Measurements from ENCODE around the gene MUC5B.
"Not testable (repeated sequence)": the region's sequence is repeated elsewhere in the genome, so short reads cannot be mapped to it uniquely, and the experiment has no call there.

MUC5B gene

GRCh38 chr11:1231396-1232020, 8.6 kb downstream of the MUC5B start:
- DNase-seq (ENCODE audit: low read depth, low spot score) = no peak

GRCh38 chr11:1232021-1232882, 9.4 kb downstream of the MUC5B start:
- no peak for DNase-seq (ENCODE audit: low read depth, low spot score)

DNA sequence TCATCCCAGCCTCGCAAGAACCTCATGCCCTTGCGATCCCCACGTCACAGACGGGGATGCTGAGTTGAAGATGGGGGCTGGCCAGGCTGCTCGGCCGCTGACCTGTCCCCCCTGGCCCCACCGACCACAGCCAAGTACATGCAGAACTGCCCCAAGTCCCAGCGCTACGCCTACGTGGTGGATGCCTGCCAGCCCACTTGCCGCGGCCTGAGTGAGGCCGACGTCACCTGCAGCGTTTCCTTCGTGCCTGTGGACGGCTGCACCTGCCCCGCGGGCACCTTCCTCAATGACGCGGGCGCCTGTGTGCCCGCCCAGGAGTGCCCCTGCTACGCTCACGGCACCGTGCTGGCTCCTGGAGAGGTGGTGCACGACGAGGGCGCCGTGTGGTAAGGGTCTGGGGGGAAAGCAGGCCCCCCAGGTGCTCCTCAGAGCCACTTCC, 10.0 kb downstream of the MUC5B start:
- DNase-seq (ENCODE audit: low read depth, low spot score) = no peak

GRCh38 chr11:1233351-1234053, 10.6 kb downstream of the MUC5B start:
- DNase-seq (ENCODE audit: low read depth, low spot score) = no peak

- DNase-seq (ENCODE audit: low read depth, low spot score) = no peak
Observed at GRCh38 chr11:1234054-1234720, 11.3 kb downstream of the MUC5B start.

DNA sequence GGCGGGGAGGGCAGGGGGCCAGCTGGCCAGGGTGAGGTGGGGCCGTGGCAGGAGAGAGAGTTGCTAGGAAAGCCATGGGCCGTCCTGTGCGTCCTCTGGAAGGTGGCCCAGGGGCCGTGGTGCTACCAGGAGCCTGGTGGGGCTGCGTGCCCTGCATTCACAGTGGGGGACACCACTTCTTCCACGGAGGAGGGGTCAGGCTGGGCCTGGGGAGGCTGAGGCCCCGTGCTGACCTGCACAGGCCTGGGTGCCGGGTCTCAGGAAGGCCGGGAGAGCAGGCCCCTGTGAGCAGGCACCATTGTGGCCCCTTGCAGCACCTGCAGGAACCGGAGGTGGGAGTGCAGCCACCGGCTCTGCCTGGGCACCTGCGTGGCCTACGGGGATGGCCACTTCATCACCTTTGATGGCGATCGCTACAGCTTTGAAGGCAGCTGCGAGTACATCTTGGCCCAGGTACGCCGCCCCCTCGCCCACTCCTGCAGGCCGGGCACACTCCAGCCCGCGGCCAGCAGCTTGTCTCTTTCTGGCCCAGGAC, 12.0 kb downstream of the MUC5B start:
- DNase-seq (ENCODE audit: low read depth, low spot score) = no peak

GRCh38 chr11:1235306-1235900, 12.5 kb downstream of the MUC5B start:
- no peak for DNase-seq (ENCODE audit: low read depth, low spot score)

DNA sequence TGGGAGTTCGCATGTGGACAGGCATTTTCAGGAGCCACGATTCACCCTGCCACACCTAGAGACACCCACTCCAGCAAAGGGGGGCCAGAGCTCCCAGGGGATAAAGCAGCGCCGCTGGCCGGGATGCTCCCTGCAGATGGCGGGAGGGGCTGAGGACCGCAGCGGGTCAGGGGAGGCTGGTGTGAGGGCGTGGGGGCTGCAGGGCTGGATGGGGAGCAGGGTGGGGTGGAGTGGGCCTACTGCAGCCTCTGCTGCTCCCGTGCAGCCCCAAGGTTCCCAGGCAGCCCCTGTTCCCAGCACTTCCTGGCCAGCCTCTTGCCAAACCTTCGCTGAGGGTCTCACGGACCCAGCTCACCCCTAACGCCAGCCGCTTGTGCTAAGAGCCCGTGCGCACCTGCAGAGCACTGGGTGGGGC, 13.0 kb downstream of the MUC5B start:
- DNase-seq (ENCODE audit: low read depth, low spot score) = no peak

DNA sequence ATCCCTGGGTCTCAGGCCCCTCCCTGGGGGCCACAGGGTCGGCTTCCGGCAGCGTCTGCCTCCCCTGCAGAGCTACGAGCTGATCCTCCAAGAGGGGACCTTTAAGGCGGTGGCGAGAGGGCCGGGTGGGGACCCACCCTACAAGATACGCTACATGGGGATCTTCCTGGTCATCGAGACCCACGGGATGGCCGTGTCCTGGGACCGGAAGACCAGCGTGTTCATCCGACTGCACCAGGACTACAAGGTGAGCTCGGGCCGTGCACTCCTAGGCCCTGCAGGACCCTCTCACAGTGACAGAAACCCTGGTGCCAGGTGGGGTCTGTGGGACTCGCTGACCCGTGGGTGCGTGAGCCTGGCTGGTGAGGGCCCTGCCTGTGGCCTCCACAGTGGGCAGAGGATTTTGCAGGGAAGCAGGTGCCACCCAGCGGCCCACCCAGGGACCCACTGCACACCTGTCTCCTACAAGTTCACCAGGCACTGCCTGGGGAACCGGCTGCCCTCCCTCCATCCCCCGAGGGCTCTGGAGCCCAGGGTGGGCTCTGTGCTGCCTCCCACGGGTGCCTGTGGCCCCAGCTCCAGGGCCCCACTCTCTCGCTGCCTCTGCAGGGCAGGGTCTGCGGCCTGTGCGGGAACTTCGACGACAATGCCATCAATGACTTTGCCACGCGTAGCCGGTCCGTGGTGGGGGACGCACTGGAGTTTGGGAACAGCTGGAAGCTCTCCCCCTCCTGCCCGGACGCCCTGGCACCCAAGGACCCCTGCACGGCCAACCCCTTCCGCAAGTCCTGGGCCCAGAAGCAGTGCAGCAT, 13.7 kb downstream of the MUC5B start:
- DNase-seq (ENCODE audit: low read depth, low spot score) = no peak

DNA sequence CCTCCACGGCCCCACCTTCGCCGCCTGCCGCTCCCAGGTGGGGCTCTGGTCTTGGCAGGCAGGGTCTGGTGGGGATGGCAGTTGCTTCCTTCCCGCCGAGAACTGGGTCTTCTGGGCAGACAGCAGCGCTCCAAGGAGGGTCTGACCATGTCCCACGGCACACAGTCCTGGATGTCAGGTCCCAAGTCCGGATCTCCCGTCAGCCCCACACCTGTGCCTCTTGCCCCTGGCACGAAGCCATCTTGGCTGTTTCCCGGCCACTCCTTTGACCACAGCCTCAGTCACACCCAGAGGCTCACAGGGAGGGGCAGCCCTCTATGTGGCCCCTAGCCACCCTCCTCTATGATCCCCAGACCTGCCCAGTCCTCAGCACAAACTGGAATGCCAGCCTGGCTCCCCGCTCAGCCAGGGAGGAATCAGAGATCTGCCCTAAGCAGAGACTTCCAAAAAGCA, 14.3 kb downstream of the MUC5B start:
- no peak for DNase-seq (ENCODE audit: low read depth, low spot score)

GRCh38 chr11:1237851-1238250, 15.0 kb downstream of the MUC5B start:
- DNase-seq (ENCODE audit: low read depth, low spot score) = no peak

- no peak for DNase-seq (ENCODE audit: low read depth, low spot score)
Observed at GRCh38 chr11:1238767-1239595, 16.1 kb downstream of the MUC5B start.

DNA sequence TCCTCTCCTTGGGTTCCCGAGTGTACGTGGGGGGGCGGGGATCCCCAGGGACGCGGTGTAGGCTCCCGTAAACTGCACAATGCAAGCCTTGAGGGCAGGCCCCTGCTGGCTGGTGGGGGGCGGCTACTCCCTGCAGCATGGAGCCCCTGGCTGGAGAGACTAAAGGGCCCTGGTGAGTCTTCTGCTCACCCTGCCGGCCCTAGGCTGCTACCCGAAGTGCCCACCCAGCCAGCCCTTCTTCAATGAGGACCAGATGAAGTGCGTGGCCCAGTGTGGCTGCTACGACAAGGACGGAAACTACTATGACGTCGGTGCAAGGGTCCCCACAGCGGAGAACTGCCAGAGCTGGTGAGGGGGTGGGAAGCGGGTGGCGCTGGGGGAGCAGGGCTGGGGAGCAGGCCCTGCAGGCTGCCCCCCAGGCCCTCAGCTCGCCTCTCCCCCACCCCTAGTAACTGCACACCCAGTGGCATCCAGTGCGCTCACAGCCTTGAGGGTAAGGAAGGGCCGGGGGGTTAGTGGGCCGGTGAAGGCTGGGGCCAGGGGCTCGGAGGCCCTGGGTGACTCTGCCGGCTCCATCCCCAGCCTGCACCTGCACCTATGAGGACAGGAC, 16.8 kb downstream of the MUC5B start:
- no peak for DNase-seq (ENCODE audit: low read depth, low spot score)

- no peak for DNase-seq (ENCODE audit: low read depth, low spot score)
Observed at GRCh38 chr11:1240771-1241170, 17.9 kb downstream of the MUC5B start.

DNA sequence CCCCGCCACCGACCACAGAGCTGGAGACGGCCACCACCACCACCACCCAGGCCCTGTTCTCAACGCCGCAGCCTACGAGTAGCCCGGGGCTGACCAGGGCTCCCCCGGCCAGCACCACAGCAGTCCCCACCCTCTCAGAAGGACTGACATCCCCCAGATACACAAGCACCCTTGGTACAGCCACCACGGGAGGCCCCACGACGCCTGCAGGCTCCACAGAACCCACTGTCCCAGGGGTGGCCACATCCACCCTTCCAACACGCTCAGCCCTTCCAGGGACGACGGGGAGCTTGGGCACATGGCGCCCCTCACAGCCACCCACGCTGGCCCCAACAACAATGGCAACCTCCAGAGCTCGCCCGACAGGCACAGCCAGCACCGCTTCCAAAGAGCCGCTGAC, 18.8 kb downstream of the MUC5B start:
- no peak for DNase-seq (ENCODE audit: low read depth, low spot score)

DNA sequence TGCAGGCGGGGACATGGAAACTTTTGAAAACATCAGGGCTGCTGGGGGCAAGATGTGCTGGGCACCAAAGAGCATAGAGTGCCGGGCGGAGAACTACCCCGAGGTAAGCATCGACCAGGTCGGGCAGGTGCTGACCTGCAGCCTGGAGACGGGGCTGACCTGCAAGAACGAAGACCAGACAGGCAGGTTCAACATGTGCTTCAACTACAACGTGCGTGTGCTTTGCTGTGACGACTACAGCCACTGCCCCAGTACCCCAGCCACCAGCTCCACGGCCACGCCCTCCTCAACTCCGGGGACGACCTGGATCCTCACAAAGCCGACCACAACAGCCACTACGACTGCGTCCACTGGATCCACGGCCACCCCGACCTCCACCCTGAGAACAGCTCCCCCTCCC, 19.4 kb downstream of the MUC5B start:
- no peak for DNase-seq (ENCODE audit: low read depth, low spot score)

DNA sequence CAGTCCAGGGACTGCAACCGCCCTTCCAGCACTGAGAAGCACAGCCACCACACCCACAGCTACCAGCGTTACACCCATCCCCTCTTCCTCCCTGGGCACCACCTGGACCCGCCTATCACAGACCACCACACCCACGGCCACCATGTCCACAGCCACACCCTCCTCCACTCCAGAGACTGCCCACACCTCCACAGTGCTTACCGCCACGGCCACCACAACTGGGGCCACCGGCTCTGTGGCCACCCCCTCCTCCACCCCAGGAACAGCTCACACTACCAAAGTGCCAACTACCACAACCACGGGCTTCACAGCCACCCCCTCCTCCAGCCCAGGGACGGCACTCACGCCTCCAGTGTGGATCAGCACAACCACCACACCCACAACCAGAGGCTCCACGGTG, 19.9 kb downstream of the MUC5B start:
- not testable (repeated sequence) for DNase-seq (ENCODE audit: low read depth, low spot score)

GRCh38 chr11:1243521-1243920, 20.7 kb downstream of the MUC5B start:
- not testable (repeated sequence) for DNase-seq (ENCODE audit: low read depth, low spot score)

GRCh38 chr11:1244557-1244956, 21.7 kb downstream of the MUC5B start:
- not testable (repeated sequence) for DNase-seq (ENCODE audit: low read depth, low spot score)

All from activated naive CD8-positive, alpha-beta T cell treated with anti-CD3 and anti-CD28 coated beads, Interleukin-2, amount 50 U/mL, for 16 hours (primary cell).